ENCODE results near the gene NDUFB3. TPM values are rescaled to one million over a fixed set of nuclear protein-coding genes. Genes with fewer than 3 reads are reported as not detected.
"Not testable (repeated sequence)": the region's sequence is repeated elsewhere in the genome, so short reads cannot be mapped to it uniquely, and the experiment has no call there.

NDUFB3 gene
- total RNA-seq, 6 experiments from 2014 or later: 44.5 to 63.9 (median 48.7) TPM

- Histone ChIP-seq H3K27ac (peak within 1 kb of the TSS; percentile 99 to 100 (median 100)), H3K9me3 (no peaks in the 10 kb centered on the region), H3K4me3 (peak within 1 kb of the TSS; percentile 68 to 90 (median 89)), H3K36me3 (no peaks in the 10 kb centered on the region), H3K27me3 (no peaks in the 10 kb centered on the region), H3K4me1 (peaks cover 0 to 29% (median 8%) of the 10 kb centered on the region in 4 donors)
- peak; percentile 80 to 91 (median 89) for DNase-seq
- WGBS (ENCODE audit: insufficient coverage, low coverage, low lambda C conversion rate, missing lambda C conversion rate): 1% methylated on average over 14 of the region's 75 CpGs
- intact Hi-C loops (cut with DNase I): no loop called here
- peak; percentile 57 to 78 (median 68) for ATAC-seq
- TF ChIP-seq CTCF (IDR thresholded peaks at IDR 0.05): no peak
- peak; percentile 80 for TF ChIP-seq POLR2A (IDR thresholded peaks at IDR 0.05)
Measured at GRCh38 chr2:201116115-201116958, 44.5 kb downstream of the NDUFB3 start, which contains the start of gene CFLAR. Gene CFLAR, plus strand, starts transcription at chr2:201116164. Its CDS starts 13,702 bp downstream, at chr2:201129866.

GRCh38 chr2:201116959-201117734 lies 45.3 kb downstream of the NDUFB3 start:
- peak; percentile 27 to 53 (median 39) for ATAC-seq
- peak overlapping the region; percentile 68 to 90 (median 89) for H3K4me3 ChIP-seq
- WGBS (ENCODE audit: insufficient coverage, low coverage, low lambda C conversion rate, missing lambda C conversion rate): under 1% methylated on average over 21 of the region's 22 CpGs
- peak; percentile 68 for TF ChIP-seq POLR2A (IDR thresholded peaks at IDR 0.05)
- peak in 2 of 4 donors; percentile 22 to 48 for TF ChIP-seq CTCF (IDR thresholded peaks at IDR 0.05)
- intact Hi-C loops (cut with DNase I): no loop called here
- no peaks in the 10 kb centered on the region for H3K27me3 ChIP-seq
- H3K4me1 ChIP-seq: peaks cover 0 to 37% (median 10%) of the 10 kb centered on the region in 4 donors
- peak overlapping the region; percentile 99 to 100 (median 100) for H3K27ac ChIP-seq
- H3K9me3 ChIP-seq: no peaks in the 10 kb centered on the region
- no peaks in the 10 kb centered on the region for H3K36me3 ChIP-seq
- peak; percentile 61 to 80 (median 78) for DNase-seq

- ATAC-seq; H3K9me3 ChIP-seq; DNase-seq; intact Hi-C loops (cut with DNase I); H3K36me3 ChIP-seq; H3K27me3 ChIP-seq: not testable (repeated sequence)
- H3K4me3 ChIP-seq: peak overlapping the region; percentile 68 to 90 (median 89)
- H3K27ac ChIP-seq: peak overlapping the region; percentile 99 to 100 (median 100)
- under 1% methylated on average over 13 of the region's 13 CpGs for WGBS (ENCODE audit: insufficient coverage, low coverage, low lambda C conversion rate, missing lambda C conversion rate)
- H3K4me1 ChIP-seq: peaks cover 0 to 42% (median 13%) of the 10 kb centered on the region in 4 donors
Measured at GRCh38 chr2:201117735-201118094, 45.9 kb downstream of the NDUFB3 start.

- intact Hi-C loops (cut with DNase I): no loop called here
- Histone ChIP-seq H3K27ac (peak overlapping the region; percentile 99 to 100 (median 100)), H3K4me3 (peak overlapping the region; percentile 68 to 90 (median 89)), H3K36me3 (no peaks in the 10 kb centered on the region), H3K9me3 (no peaks in the 10 kb centered on the region), H3K27me3 (no peaks in the 10 kb centered on the region), H3K4me1 (peaks cover 0 to 48% (median 16%) of the 10 kb centered on the region in 4 donors)
- ATAC-seq (peak; percentile 51 to 61 (median 59)), DNase-seq (peak; percentile 89 to 93 (median 90))
- WGBS (ENCODE audit: insufficient coverage, low coverage, low lambda C conversion rate, missing lambda C conversion rate): under 1% methylated on average over 27 of the region's 48 CpGs
- TF ChIP-seq CTCF (IDR thresholded peaks at IDR 0.05) (peak; percentile 26 to 51 (median 40)), POLR2A (IDR thresholded peaks at IDR 0.05) (peak; percentile 63)
Measured at GRCh38 chr2:201118121-201118960, 46.5 kb downstream of the NDUFB3 start.
